LNCaP clone FGC (cell line): ENCODE data around the gene BPIFB2.
"Not testable (repeated sequence)": the region's sequence is repeated elsewhere in the genome, so short reads cannot be mapped to it uniquely, and the experiment has no call there.

Experiments used
- DNase-seq: peaks from one replicate; pipeline ENCODE4 v3.0.0-alpha.2; 2011; ENCODE audit warnings: low read depth
- H3K4me3 ChIP-seq: 2 replicates; pipeline ENCODE4 v1.5.1; 2011; ENCODE audit warnings: mild to moderate bottlenecking, low read depth, low read length, control low read depth
- CTCF ChIP-seq: IDR thresholded peaks from 2 replicates; pipeline ENCODE4 v1.5.1; 2012; ENCODE audit warnings: mild to moderate bottlenecking; ENCODE audit not compliant: control insufficient read depth, insufficient read depth; ENCODE audit errors: extremely low read depth

Gene BPIFB2

GRCh38 chr20:33007376-33008335 is at the start of gene BPIFB2:
BPIFB2 (plus strand) TSS chr20:33007704; CDS start chr20:33008575, 871 bp downstream.
- no peak within 1 kb of the TSS for H3K4me3 ChIP-seq
- no peak for DNase-seq
- TF ChIP-seq CTCF: no peak

GRCh38 chr20:32958574-32958973 is 48.9 kb upstream of the BPIFB2 start:
- TF ChIP-seq CTCF: no peak
- no peak for DNase-seq

DNA sequence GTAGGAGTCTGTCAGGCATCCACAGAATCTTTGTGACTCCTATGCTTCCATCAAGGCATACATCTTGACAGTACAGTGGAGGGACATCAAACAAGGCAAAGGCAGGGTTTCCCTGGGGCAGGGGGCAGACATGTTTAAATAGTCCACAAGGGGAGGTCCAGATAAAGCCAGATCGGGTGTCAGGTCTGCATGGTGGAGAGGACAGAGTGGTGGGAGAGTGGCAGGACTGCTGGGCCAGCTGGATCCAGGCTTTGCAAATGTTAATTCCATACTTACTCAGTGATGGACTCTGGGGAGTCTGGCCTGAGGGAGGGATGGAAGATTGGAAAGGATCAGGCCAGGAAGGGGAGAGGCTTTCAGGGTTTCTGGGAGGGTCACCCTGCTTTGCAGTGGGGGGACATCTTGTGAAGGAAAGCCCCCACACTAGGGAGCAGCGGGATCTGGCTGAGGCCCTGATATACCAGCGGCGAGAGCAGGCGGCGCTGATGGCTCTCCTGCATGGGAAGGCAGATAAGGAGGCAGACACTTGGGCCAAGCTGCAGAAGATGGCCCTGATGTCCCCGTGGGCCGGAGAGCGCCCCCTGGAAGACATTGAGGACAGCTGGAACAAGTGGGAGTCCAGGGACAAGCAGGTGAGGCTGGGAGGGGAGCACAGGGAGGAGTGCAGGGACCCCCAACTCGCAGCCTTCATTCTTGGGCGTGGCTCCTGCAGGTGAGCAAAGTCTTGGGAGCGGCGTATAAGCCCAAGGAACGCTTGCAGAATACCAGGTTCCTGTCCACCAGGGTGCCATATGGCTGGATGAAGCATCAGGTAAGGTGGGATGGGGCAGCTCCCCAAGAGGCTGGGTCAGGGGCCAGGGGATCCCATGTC is 47.9 kb upstream of the BPIFB2 start:
- H3K4me3 ChIP-seq: no peak overlapping the region
- TF ChIP-seq CTCF: no peak
- no peak for DNase-seq

More at GRCh38 chr20:32958574-32958973, 48.9 kb upstream of the BPIFB2 start:
- H3K4me3 ChIP-seq: no peak overlapping the region

DNA sequence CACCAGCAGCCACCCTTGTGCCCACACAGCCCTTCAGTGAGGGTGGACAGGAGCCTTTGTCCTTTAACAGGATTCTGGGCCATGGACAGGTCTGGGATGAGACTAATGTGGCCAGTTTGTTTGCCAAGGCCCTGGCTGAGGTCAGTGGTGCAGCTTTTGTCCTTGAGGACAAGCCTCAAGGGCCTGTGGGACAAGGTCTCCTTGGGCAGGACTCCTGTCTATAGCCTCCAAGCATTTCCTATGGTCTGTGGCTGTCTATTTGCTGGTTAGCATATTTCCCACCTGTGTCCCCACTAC is 47.3 kb upstream of the BPIFB2 start:
- H3K4me3 ChIP-seq: no peak overlapping the region
- DNase-seq: no peak
- no peak for TF ChIP-seq CTCF

DNA sequence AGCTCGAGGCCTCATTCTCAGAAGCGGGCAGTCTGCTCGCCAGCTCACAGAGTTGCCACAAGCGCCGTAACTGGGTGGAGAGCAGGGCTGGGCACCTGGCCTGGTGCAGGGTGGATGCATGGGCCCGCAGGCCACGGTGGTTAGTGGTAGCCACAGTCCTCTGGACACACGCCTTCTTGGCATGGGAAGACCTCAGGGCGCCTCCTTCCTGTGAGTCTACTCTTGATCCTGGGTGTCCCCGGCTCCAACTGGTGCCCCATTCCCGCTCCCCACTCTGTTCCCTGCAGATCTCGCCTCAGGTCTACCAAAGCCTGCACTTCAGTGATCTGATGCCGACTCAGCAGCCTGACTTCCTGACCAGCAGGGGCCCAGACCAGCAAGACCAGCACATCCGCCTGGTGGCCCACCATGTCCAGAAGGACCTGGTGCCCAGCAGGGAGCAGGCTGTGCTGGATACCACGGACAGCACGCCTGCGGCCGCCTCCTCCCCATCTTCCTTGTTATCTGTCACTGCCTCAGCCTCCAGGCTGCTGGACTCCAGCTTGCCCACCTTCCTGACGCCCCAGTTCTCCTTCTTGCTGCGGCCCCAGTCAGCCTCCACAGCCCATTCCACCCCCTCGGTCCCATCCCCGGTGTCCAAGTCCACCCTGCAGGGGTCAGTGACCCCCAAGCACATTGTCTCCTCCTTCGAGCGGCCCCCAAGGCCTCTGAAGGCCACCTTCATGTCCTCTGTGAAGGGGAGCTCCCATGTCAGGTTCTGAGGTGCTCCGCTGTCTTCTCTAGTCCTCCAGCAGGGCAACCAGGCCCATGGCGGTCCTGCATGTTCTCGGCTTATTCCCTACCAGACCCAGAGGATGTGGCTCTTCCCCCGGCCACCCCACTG is 46.4 kb upstream of the BPIFB2 start:
- no peak for DNase-seq
- no peak for TF ChIP-seq CTCF
- no peak overlapping the region for H3K4me3 ChIP-seq

DNA sequence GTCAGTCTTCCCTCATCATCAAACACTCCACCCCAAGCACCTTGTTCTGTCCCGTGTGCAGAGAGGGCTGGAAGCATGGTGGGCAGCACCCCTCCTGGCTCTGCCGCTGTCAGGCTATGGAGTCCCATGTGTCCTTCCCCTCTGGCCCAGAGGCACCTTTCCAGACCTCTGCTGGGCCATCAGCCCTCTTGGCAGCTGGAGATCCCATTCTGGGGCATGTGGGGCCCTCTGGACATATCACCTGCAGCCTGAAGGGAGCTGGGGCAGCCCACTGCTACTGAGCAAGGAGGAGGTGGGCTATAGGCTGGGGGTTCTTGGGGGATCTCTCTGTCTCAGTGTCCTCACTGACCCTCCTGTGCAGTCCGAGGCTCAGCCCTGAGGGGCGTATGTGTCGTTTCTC is 45.5 kb upstream of the BPIFB2 start:
- no peak overlapping the region for H3K4me3 ChIP-seq
- DNase-seq: no peak
- no peak for TF ChIP-seq CTCF

DNA sequence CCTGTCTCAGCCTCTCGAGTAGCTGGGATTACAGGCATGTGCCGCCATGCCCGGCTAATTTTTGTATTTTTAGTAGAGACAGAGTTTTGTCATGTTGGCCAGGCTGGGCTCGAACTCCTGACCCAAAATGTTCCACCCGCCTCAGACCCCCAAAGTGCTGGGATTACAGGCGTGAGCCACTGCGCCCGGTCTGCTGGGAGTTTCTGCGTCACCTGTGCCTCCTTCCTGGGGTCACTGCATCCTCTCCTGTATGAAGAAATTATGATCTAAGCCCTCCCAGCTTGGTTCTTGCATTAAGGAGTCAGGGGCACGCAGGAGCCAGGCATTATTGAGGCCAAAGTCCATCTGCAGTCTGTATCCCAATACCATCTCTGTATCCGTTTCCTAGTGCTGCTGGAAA is 44.9 kb upstream of the BPIFB2 start:
- not testable (repeated sequence) for H3K4me3 ChIP-seq, DNase-seq
